DOHH2 (cell line): ENCODE results near the gene LRRC40.
"Not testable (repeated sequence)": the region's sequence is repeated elsewhere in the genome, so short reads cannot be mapped to it uniquely, and the experiment has no call there.

ENCODE experiments used
- EZH2phosphoT487 ChIP-seq: fragments of 200-600 bp; sonication (generic); IDR thresholded peaks from 2 replicates; pipeline ENCODE4 v1.6.1; 2017; ENCODE audit warnings: borderline replicate concordance, mild to moderate bottlenecking, antibody characterized with exemption, low read length, moderate library complexity, mixed read lengths
- TF ChIP-seq, protein P1 (sequence below): fragments of 200-600 bp; sonication (generic); IDR thresholded peaks from one replicate; pipeline ENCODE4 v1.5.1; 2014; ENCODE audit warnings: antibody characterized with exemption, mild to moderate bottlenecking, low read depth, low read length; ENCODE audit not compliant: poor library complexity, severe bottlenecking

- TF ChIP-seq, protein P1, sequence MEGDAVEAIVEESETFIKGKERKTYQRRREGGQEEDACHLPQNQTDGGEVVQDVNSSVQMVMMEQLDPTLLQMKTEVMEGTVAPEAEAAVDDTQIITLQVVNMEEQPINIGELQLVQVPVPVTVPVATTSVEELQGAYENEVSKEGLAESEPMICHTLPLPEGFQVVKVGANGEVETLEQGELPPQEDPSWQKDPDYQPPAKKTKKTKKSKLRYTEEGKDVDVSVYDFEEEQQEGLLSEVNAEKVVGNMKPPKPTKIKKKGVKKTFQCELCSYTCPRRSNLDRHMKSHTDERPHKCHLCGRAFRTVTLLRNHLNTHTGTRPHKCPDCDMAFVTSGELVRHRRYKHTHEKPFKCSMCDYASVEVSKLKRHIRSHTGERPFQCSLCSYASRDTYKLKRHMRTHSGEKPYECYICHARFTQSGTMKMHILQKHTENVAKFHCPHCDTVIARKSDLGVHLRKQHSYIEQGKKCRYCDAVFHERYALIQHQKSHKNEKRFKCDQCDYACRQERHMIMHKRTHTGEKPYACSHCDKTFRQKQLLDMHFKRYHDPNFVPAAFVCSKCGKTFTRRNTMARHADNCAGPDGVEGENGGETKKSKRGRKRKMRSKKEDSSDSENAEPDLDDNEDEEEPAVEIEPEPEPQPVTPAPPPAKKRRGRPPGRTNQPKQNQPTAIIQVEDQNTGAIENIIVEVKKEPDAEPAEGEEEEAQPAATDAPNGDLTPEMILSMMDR = not testable (repeated sequence)
- TF ChIP-seq EZH2phosphoT487 = not testable (repeated sequence)
These were observed 12.9 kb downstream of the LRRC40 start for GRCh38 chr1:70192446-70192845.
